ENCODE measurements around the gene SLC44A4. TPM values are rescaled to one million over a fixed set of nuclear protein-coding genes. Genes with fewer than 3 reads are reported as not detected.

The SLC44A4 gene
- total RNA-seq, 2 donors from 2014 or later = 546 to 779 TPM

GRCh38 chr6:31887173-31888007 is 8.6 kb upstream of the SLC44A4 start:
- Histone ChIP-seq H3K4me1 (no peaks in the 10 kb centered on the region), H3K27ac (no peak overlapping the region), H3K27me3 (no peaks in the 10 kb centered on the region), H3K4me3 (no peak overlapping the region), H3K36me3 (no peaks in the 10 kb centered on the region), H3K9me3 (no peaks in the 10 kb centered on the region), H3K9ac (ENCODE audit: low read depth in 2 of 2, low read length in 2 of 2) (no peak overlapping the region)
- intact Hi-C loops (cut with DNase I) = loop anchor here (10.0 kb wide), 1 partner anchor 213 kb away; no protein-coding TSS in a partner anchor
- TF ChIP-seq, protein P1, sequence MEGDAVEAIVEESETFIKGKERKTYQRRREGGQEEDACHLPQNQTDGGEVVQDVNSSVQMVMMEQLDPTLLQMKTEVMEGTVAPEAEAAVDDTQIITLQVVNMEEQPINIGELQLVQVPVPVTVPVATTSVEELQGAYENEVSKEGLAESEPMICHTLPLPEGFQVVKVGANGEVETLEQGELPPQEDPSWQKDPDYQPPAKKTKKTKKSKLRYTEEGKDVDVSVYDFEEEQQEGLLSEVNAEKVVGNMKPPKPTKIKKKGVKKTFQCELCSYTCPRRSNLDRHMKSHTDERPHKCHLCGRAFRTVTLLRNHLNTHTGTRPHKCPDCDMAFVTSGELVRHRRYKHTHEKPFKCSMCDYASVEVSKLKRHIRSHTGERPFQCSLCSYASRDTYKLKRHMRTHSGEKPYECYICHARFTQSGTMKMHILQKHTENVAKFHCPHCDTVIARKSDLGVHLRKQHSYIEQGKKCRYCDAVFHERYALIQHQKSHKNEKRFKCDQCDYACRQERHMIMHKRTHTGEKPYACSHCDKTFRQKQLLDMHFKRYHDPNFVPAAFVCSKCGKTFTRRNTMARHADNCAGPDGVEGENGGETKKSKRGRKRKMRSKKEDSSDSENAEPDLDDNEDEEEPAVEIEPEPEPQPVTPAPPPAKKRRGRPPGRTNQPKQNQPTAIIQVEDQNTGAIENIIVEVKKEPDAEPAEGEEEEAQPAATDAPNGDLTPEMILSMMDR (IDR thresholded peaks at IDR 0.05) = no peak
- DNase-seq = no peak

DNA sequence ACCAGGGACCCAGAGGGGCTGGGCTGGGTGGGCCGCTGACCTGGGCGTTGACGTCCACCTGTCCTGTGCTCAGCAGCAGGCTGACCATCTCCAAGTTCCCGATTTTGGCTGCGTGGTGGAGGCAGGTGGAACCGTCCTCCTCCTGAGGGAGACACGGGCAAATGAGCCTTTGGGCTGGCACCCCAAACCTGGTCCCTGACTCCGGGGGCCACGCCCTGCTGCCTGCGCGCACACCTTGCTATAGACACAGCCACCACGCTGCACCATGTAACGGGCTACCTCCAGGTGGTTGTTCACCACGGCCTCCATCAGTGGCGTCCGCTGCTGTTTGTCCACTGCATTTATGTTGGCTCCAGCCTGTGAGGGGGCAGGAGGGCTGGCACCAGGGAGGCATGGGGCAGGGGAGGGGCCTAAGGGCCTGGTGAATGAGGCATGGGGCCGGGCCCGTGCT is 7.8 kb upstream of the SLC44A4 start:
- Histone ChIP-seq H3K36me3 (no peaks in the 10 kb centered on the region), H3K27me3 (no peaks in the 10 kb centered on the region), H3K4me1 (no peaks in the 10 kb centered on the region), H3K4me3 (no peak overlapping the region), H3K27ac (no peak overlapping the region), H3K9ac (ENCODE audit: low read depth in 2 of 2, low read length in 2 of 2) (no peak overlapping the region), H3K9me3 (no peaks in the 10 kb centered on the region)
- intact Hi-C loops (cut with DNase I) = loop anchor here (10.0 kb wide), 1 partner anchor 212 kb away; no protein-coding TSS in a partner anchor
- DNase-seq = no peak
- TF ChIP-seq, protein P1 (IDR thresholded peaks at IDR 0.05) = no peak

- no peak overlapping the region for H3K9ac ChIP-seq (ENCODE audit: low read depth in 2 of 2, low read length in 2 of 2)
- TF ChIP-seq, protein P1 (IDR thresholded peaks at IDR 0.05) = no peak
- intact Hi-C loops (cut with DNase I) = loop anchor here (5.0 to 10.0 kb wide), 2 partner anchors 47 to 210 kb away; no protein-coding TSS in a partner anchor
These were observed 5.8 kb upstream of the SLC44A4 start for GRCh38 chr6:31884528-31885035.

DNA sequence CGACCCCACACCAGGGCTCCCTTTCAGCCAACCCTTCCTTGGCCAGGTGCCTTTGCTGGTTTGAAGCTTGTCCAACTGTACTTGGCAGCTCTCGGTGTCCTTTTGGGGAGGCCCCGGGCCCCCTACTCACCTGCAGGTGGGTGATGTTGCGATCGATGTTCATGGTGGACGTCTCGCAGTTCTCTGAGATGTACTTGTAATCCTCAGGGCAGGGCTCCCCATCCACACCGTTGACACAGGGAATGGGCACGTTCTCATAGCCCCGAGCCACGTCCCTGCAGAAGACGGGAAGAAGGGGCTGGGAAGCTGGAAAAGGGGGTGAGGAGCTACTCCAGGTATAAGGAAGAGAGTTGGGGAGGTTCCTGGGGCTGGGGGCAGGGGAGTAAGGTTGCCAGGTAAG is 4.9 kb upstream of the SLC44A4 start:
- no peak overlapping the region for H3K9ac ChIP-seq (ENCODE audit: low read depth in 2 of 2, low read length in 2 of 2)
- TF ChIP-seq, protein P1 (IDR thresholded peaks at IDR 0.05) = no peak
- H3K27ac ChIP-seq = no peak overlapping the region
- DNase-seq = no peak
- H3K9me3 ChIP-seq = no peaks in the 10 kb centered on the region
- no peaks in the 10 kb centered on the region for H3K27me3 ChIP-seq
- peaks cover 5% of the 10 kb centered on the region for H3K4me1 ChIP-seq
- H3K4me3 ChIP-seq = no peak overlapping the region
- intact Hi-C loops (cut with DNase I) = loop anchor here (5.0 to 10.0 kb wide), 2 partner anchors 46 to 209 kb away; no protein-coding TSS in a partner anchor
- H3K36me3 ChIP-seq = no peaks in the 10 kb centered on the region

More at GRCh38 chr6:31884528-31885035, 5.8 kb upstream of the SLC44A4 start:
- H3K4me3 ChIP-seq = no peak overlapping the region
- no peaks in the 10 kb centered on the region for H3K9me3 ChIP-seq
- no peaks in the 10 kb centered on the region for H3K27me3 ChIP-seq
- H3K36me3 ChIP-seq = no peaks in the 10 kb centered on the region
- H3K4me1 ChIP-seq = peaks cover 3% of the 10 kb centered on the region
- no peak overlapping the region for H3K27ac ChIP-seq
- no peak for DNase-seq

GRCh38 chr6:31882344-31882743 is 3.5 kb upstream of the SLC44A4 start:
- no peak for DNase-seq
- Histone ChIP-seq H3K4me1 (peaks cover 5% of the 10 kb centered on the region), H3K9ac (ENCODE audit: low read depth in 2 of 2, low read length in 2 of 2) (no peak overlapping the region), H3K27me3 (no peaks in the 10 kb centered on the region), H3K9me3 (no peaks in the 10 kb centered on the region), H3K36me3 (no peaks in the 10 kb centered on the region), H3K27ac (no peak overlapping the region), H3K4me3 (no peak overlapping the region)
- intact Hi-C loops (cut with DNase I) = loop anchor here (5.0 to 10.0 kb wide), 2 partner anchors 45 to 208 kb away; no protein-coding TSS in a partner anchor
- TF ChIP-seq, protein P1 (IDR thresholded peaks at IDR 0.05) = no peak
